ENCODE data around the gene SAFB.

The SAFB gene

DNA sequence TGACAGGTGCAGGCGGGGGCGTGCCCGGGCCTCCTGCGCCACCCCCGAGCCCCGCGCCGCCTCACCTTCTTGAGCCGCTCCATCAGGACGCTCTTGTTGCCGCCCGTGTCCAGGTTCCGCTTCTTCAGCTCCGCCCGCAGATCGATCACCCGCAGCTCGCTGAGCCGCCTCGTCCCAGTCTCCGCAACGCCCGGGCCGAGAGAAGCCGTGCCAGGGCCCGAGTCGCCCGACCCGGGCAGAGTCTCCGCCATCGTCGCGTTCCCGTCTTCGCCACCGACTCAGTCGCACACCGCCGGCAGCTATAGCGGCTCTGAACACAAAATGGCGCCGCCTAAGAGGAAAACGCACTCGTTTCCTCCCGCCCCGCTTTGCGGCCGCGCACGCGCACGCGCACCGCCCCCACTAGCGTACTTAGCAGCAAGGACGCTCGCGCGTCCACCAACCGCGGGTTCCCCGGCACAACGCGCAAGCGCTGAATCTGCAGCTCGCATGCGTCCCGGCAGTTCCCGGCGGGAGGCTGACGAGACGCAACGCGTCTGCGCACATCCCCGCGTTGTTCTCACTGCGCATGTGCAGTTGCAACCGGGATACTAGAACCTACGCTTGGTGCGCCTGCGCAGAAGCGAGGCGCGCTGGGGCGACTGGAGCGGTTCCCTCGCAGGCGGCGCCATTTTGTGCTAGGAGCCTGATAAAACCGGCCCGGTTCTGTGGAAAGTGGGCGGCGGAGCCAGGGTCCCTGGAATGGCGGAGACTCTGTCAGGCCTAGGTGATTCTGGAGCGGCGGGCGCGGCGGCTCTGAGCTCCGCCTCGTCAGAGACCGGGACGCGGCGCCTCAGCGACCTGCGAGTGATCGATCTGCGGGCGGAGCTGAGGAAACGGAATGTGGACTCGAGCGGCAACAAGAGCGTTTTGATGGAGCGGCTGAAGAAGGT is at the start of gene SAFB, which contains the start of gene SAFB2:
SAFB (plus strand) TSS at position 619 of the 932 bp plus-strand sequence; CDS start at position 742, 123 bp downstream.
SAFB2 (minus strand) TSS at position 312 of the 932 bp plus-strand sequence; CDS start at position 251, 61 bp downstream.
- peak; percentile 100 for DNase-seq (ENCODE audit: low read depth, low spot score)

DNA sequence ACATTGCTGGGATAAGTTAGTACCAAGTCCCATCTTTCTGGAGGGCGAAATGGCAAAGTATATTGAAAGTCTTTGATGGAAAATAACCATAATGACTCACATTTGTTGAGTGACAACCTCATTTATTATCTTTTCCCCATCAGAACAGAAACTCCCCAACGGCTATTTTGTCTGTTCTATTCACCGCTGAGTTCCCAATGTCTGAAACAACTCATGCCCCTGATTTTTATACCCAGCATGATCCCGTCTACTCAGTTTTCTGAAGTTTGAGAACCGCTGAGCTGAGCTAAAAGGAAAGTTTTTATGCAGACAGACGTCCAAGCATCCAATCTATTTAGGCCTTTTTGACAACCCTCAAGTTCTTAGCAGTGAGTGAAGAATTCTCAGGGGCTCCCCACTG is 47.3 kb upstream of the SAFB start:
- no peak for DNase-seq (ENCODE audit: low read depth, low spot score)

GRCh38 chr19:5578097-5578846 is 44.6 kb upstream of the SAFB start:
- DNase-seq (ENCODE audit: low read depth, low spot score), result no peak

- no peak for DNase-seq (ENCODE audit: low read depth, low spot score)
Observed at GRCh38 chr19:5579286-5579685, 43.6 kb upstream of the SAFB start.

DNA sequence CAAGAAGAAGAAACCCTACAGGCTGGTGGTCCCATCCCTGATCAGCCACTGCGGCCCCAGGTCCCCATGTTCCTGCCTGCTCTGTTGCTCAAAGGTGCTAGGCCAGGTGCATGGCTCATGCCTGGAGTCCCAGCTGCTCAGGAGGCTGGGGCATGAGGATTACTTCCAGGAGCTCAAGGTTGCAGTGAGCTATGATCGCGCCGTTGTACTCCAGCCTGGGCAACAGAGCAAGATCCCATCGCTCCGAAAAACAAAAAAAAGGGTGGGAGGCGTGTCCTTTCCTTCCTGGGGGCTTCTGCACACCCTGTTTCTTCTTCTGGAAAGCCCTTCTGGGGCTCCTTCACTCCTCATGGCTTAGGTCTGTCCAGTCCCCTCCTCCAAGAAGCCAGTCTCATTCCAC is 43.2 kb upstream of the SAFB start:
- DNase-seq (ENCODE audit: low read depth, low spot score), result no peak

GRCh38 chr19:5580161-5580571 is 42.7 kb upstream of the SAFB start:
- peak; percentile 51 for DNase-seq (ENCODE audit: low read depth, low spot score)

DNA sequence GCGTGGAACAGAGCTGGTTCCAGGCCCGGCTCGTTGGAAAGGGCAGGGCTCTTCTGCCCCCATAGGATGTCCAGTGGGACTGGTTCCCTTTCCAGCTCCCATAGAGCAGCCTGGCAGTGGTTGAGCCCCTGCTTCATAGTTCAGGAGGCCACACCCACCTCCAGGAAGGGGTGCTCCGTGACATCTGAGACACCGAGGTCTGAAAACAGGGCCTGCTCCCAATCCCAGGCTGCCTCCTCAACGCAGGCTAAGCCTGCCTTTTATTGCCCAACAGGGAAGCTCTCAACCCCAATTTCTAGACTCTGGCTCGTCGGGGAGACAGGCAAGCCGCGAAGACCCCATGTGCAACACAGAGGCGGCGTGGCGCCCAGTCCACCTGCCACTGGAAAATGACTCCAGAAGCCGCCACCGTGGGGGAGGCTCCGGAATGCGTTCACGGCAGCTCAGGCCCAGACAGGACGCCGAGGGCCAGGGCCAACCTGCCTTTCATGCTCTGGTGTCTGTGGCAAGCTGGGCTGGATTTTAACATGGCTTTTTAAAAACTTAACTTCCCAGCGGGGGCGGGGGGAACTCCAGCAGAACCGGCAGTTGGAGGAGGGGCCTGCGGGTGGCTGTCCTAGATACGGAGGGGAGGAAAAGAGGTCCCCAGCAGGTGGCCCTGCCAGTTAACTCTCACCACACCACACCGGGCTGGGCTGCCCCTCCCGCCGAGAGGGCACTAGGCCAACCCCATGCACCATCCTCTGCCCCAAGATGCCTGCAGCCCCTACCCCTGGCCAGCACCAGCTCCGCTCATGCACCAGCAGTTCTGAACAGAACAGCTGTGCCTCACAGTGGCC is 37.2 kb upstream of the SAFB start:
- peak; percentile 31 for DNase-seq (ENCODE audit: low read depth, low spot score)

GRCh38 chr19:5586300-5587070 is 36.4 kb upstream of the SAFB start:
- DNase-seq (ENCODE audit: low read depth, low spot score), result no peak

- DNase-seq (ENCODE audit: low read depth, low spot score), result no peak
Observed at GRCh38 chr19:5587071-5587455, 35.8 kb upstream of the SAFB start.

DNA sequence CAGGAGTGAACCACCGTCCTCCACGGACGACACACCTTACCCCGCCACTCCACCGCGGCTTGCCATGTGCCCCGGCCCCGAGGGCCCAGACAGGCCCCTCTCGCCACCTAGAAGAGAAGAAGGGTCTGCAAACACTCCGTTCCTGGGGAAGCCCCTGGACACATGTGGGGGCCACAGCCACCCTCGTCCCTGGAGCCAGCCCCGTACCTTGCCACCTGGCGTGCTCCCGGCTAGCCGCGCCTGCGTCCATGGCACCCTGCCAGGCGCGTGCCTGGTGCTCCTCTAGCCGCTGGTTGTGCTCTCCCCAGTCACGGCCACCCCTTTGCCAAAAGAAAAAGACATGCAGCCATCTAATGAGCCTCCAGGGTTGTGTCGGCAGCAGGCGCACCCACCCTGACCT is 35.2 kb upstream of the SAFB start:
- no peak for DNase-seq (ENCODE audit: low read depth, low spot score)

- no peak for DNase-seq (ENCODE audit: low read depth, low spot score)
Observed at GRCh38 chr19:5588441-5588840, 34.4 kb upstream of the SAFB start.

DNA sequence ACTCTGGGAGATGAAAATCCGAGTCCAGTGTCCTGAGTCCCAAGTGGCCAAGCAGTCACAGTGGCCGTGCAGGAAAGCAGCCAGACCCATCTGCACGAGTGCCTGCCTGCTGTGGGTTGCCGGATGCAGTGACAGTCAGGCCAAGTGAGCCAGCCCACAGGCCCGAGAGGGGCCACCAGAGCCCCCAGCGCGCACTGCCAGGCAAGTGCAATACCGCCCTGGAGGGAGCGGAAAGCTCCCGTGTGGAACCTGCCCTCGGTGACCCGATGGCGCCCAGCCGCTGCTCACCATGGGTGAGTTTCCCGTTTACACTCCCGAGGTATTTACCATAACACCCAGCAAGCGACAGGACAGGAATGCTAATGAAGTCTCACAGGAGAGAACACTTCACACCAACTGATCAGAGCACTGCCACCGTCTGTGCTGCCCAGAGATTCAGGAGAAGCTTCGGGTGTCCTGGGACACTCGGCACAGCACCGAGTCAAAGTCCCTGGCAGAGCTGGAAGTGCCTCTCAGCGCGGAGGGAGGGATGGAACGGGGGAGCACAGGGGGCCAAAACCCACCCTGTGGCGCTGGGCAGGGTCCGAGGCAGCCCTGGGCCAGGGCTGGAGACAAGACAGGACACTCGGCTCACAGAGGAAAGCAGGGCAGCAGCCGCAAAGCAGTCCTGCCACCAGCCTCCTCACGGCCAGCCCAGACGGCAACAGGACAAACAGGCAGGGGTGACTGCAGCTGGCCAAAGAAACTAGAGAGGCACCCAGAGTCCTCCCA is 33.8 kb upstream of the SAFB start:
- DNase-seq (ENCODE audit: low read depth, low spot score), result no peak

DNA sequence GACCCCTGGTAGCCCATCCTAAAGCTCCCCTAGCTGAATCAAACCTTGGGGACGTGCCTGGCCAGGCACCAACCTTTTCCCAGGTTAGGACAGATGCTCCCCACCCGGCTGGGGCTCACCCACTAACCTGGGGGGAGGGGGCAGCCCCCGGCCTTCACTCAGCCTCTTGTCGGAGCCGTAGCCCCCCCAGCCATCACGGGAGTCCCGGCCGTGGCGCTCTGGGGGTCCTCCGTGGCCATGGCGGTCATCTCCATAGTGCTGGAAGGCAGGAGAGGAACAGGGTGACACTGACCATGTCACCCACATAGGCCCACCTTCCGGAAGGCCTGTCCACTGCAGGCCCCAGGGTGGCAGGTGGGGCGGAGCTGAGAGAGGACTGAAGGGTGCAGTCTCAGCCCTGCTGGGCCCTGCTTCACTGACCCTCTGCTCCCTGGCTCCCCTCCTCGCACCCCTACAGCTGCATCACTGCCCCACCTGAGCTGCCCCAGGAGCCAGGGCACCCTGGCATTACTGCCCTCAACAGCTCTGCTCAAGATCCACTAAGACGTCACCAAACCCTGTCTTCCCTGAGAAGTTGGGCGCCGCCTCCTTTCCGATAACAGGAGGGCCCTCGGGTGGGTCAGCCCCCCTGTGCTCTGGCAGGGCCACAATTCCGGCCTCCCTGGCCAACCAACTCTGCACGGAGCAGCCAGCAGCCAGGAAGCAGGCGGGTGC is 32.6 kb upstream of the SAFB start:
- DNase-seq (ENCODE audit: low read depth, low spot score), result no peak

DNA sequence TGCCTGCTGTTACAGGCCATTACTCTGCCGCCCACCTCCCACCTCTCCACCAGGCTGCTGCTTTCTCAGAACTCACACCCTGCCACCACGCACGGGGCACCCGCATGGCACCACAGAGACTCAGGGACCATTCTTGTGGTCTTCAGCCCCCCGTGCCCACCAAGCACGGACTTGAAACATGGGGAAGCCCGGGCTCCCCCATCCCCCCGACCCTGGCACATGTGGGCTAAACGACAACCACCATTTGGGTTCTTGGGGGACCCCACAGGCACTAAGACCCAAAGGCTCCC is 32.1 kb upstream of the SAFB start:
- DNase-seq (ENCODE audit: low read depth, low spot score), result no peak

- no peak for DNase-seq (ENCODE audit: low read depth, low spot score)
Observed at GRCh38 chr19:5591476-5591875, 31.4 kb upstream of the SAFB start.

DNA sequence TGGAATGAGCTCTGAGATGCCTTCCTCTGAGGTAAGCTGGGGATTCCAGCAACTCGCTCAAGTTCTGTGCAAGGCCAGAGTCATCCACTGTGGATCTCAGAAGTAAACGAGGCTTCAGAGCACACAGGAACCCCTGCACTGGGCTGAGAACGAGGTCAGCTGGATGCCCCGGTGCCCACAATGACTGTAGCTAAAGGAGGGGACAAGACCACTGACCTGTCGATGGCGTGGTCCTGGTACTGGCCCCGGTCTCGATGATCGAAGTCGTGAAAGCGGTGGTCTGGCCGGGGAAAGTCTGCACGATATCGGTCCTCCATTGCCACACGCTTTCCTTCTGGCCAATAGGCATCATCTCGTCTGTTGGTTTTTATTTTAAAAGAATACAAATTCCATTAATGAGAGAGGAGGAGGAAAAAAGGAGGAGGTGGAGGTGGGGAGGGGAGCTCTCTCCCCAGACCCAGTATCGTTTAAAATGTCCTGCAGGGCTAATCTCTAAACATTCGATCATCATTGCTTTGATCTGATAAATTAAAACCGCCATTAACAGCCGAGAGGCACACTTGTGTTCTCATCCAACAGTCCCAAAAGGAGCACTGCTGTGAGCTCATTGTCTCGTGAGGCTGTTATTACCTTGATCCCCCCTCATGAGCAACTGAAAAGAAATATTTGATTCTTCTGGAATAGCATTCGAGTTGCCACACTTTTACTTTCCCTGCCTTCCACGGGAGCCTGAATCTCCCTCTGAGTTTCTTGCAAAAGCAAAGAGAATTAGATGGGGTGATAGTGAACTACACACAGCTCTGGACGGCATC is 30.1 kb upstream of the SAFB start:
- DNase-seq (ENCODE audit: low read depth, low spot score), result no peak

GRCh38 chr19:5593343-5594255 is 29.3 kb upstream of the SAFB start:
- DNase-seq (ENCODE audit: low read depth, low spot score), result no peak

GRCh38 chr19:5594521-5594950 is 28.3 kb upstream of the SAFB start:
- DNase-seq (ENCODE audit: low read depth, low spot score), result no peak
